T1000 (cell line): Measurements from ENCODE around the gene TMEM229A.
"Not testable (repeated sequence)": the region's sequence is repeated elsewhere in the genome, so short reads cannot be mapped to it uniquely, and the experiment has no call there.

Source experiments
- DNase-seq: peaks from one replicate; lab custom pipeline; 2025; ENCODE audit warnings: mixed read lengths; lab: John Stamatoyannopoulos, UW

The TMEM229A gene

DNA sequence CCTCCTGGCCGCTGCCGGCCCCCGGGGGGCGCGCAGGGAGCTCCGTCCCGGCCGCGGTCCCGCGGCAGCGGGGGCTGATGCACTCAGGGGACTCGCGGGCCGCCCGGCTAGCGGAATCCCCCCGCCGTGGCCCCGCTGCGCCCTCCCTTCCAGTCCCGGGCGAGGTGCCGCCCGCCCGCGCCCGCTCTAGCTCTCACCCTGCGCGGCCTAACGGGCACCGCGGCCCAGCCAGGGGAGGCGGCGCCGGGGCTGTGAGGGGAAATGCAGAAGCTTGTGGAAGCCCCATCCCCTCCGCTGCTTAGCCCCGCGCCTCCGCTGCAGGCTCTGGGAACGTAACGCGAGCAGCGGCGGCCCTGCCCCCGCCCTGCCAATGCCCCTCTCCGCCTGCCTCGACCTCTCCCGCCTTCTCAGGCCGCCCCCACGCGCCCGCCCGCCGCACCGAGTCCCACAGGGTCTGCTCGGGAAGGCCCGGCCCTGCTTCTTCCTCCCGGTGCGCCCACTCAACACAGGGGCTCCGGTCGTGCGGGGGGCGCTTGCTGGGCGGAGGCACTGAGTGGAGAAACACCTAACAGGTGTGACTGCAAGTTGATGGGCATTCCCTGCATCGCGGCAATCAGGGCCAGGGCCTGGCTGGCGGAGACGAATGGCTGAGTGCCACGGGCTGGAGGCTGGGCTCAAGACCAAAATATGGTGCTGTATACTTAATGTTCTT lies 384 bp upstream of the TMEM229A start:
- DNase-seq = no peak

DNA sequence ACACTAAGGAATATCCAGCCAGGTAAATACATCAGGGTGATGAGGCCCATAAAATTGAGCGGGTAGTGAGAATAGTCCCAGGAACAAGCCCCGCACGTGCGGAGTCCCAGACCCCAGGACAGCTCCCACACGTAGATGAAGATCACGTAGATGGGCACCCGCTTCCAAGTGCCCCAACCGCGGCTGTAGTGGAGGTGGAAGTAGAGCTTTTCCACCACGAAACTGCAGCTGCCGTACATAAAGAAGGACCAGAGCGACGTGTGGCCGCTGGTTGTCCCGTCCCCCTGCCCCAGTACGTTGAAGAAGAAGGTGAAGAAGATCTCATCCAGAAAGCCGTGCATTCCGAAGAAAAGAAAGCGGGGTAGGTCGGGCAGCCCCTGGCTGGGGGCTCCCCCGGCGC lies 948 bp downstream of the TMEM229A start:
- DNase-seq = no peak

DNA sequence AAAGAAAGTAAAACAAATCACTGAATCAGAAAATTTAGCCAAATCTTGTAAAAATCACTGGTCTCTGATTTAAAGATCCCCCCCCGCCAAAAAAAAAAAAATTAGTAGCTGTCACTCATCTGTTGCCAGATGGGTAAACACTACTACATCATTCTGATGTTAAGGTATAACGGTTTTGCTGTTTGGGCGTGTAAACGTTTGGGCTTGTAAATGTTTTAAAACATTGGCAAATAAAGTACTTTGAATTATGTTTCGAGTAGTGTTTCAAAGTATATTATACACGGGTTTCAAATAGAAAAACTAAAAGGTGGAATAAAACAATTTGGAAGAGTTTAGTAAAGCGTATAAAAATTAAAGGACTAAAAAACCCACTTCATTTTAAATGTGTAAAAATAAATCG lies 1.5 kb downstream of the TMEM229A start:
- no peak for DNase-seq

DNA sequence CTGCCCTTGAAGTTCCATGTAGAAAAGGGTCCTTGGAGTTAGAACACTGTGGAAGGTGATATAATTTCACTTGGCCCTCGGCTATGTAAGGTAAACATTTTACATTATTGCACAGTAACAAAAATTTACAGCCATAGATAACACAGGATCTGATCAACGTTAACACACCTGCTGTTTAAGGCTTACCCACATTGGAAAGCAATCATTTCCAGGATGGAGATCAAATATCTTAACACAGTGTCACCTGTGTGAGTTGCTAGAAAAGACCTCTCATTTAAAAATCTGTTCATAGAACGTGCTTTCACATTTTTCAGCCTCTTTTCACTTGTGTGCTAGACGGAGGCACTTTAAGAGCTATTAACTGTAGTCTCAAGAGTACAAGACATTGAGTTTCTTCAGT lies 1.9 kb downstream of the TMEM229A start:
- DNase-seq = no peak

DNA sequence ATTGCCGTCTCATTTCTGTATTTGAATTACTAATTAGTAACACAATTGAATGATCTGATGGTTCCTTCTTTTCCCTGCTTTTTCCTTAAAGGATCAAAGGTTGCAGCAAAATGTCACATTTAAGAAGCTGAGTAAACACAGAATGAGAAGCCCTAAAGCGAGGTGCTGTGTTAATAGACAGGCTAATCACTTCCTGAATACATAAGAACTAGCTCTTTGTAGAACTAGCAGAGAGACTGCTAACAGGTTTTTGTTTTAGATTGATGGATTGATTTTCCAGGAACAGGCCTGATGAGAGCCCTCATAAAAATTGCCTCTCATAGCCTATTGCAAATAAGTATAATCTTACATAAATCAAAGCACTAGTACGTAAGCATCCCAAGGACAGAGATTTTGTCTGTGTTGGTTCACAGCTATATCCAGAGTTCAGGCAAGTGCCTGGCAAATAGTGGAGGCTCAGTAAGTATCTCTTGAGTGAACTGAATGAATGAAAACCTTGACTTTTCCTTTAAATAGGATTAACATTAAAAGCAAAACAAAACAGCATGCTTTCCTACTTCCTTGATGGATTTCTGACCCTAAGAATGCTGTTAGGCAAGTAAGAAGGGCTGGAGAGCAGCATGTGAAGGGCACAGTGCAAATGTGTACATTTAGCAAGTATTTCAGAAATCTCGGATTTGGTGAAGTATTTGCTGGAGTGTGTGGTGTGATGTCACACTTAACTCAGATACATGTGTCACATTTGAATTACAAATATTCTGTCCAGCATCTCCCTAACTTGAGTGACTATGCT lies 3.3 kb downstream of the TMEM229A start:
- no peak for DNase-seq

DNA sequence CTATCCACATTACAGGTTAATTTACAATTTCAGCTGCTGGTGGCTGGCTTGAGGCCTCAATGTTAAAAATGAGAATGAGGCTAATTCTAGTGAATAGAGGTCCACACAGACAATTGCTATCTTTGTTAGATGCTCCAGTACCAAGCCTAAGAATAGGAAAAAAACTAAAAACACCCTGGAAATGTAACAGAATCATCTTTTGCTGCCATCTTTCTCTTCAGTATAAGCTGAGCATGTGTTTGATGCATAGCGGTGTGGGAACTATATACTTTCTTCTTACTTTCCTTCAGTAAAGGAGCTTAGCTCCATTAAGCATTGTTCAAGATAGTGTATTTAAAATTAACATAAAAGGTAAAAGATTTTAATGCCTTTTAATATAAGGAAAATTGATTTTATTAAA lies 5.6 kb downstream of the TMEM229A start:
- DNase-seq = no peak

DNA sequence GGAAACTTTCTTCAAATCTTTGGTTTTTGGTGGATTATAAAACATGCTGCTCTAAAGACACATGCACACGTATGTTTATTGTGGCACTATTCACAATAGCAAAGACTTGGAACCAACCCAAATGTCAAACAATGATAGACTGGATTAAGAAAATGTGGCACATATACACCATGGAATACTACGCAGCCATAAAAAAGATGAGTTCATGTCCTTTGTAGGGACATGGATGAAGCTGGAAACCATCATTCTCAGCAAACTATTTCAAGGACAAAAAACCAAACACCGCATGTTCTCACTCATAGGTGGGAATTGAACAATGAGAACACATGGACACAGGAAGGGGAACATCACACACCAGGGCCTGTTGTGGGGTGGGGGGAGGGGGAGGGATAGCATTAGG lies 8.5 kb downstream of the TMEM229A start:
- not testable (repeated sequence) for DNase-seq

DNA sequence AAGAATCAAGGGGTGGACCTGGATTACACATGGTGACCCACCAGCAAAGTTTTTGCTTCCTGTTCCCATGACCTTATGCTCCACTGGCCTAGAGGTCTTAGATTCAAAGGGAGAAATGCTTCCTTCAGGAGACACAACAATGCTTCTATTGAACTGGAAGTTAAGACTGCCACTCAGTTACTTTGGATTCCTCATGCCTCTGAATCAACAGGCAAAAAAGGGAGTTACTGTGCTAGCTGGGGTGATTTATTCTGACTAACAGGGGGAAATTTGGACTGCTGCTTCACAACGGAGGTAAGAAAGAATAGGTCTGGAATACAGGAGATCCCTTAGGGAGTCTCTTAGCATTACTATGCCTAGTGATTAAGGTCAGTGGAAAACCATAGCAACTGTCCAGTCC lies 10.3 kb downstream of the TMEM229A start:
- DNase-seq = no peak

DNA sequence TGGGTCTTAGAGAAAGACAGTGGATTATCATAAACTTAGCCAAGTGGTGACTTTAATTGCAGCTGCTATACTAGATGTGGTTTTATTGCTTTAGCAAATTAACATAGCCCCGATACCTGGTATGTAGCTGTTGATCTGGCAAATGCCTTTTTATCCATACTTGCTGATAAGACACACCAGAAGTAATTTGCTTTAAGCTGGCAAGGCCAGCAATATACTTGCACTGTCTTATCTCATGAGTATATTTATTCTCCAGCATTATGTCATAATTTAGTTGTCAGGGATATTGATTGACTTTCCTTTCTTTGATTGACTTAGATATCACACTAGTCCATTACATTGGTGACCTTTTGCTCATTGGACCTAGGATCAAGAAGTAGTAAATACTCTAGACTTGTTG lies 12.8 kb downstream of the TMEM229A start:
- no peak for DNase-seq

DNA sequence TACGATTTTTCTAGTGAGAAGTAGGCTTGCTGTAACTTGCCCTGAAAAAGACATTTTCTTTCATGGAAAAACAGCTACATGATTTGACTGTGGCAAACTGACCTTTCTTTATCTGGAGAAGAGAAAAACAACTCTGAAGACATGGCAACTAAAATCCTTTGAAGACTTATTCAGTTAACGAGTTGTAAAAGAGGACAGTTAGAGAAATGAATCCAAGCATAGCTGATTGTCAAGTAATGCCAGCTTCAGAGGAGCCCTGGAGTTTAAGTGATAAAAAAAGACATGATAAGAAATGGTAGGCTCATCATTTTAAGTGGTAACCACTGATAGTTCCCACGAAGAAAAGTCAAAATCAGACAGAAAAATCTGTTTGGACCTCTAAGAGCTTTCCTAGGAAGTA lies 19.6 kb downstream of the TMEM229A start:
- no peak for DNase-seq

DNA sequence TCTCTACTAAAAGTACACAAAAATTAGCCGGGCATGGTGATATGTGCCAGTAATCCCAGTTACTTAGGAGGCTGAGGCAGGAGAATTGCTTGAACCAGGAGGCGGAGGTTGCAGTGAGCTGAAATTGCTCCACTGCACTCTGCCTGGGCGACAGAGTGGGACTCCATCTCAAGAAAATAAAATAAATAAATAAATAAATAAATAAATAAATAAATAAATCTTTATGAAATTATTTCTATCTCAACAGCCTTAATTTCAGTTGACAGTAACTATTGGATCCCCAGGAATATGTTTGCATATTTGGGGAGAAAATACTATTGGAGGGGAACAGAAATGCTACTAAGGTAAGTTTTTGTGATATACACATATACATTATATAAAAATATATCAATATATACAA lies 20.0 kb downstream of the TMEM229A start:
- no peak for DNase-seq

DNA sequence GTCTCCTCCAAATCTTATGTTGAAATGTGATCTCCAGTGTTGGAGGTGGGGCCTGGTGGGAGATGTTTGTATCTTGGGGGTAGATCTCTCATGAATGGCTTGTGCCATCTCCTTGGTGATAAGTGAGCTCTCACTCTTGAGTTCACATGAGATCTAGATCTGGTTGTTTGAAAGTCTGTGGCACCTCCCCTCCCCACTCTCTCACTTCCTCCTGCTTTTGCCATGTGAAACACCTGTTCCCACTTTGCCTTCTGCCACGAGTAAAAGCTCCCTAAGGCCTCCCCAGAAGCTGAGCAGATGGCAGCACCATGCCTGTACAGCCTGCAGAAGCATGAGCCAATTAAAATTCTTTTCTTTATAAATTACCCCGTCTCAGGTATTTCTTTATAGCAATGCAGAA lies 23.5 kb downstream of the TMEM229A start:
- DNase-seq = no peak

DNA sequence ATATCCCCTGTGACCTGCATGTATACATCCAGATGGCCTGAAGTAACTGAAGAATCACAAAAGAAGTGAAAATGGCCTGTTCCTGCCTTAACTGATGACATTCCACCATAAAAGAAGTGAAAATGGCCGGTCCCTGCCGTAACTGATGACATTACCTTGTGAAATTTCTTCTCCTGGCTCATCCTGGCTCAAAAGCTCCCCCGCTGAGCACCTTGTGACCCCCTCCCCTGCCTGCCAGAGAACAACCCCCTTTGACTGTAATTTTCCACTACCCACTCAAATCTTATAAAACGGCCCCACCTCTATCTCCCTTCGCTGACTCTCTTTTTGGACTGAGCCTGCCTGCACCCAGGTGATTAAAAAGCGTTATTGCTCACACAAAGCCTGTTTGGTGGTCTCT lies 24.6 kb downstream of the TMEM229A start:
- not testable (repeated sequence) for DNase-seq

DNA sequence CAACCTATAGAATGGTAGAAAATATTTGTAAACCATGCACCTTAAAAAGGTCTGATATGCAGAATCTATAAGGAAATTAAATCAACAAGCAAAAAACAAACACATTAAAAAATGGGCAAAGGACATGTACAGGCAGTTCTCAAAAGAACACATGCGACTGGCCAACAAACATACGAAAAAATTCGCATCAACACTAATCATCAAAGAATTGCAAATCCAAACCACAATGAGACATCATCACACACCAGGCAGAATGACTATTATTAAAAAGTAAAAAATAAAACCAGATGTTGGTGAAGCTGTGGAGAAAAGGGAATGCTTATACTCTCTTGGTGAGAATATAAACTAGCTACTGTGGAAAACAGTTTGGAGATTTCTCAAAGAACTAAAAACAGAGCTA lies 33.2 kb downstream of the TMEM229A start:
- no peak for DNase-seq

DNA sequence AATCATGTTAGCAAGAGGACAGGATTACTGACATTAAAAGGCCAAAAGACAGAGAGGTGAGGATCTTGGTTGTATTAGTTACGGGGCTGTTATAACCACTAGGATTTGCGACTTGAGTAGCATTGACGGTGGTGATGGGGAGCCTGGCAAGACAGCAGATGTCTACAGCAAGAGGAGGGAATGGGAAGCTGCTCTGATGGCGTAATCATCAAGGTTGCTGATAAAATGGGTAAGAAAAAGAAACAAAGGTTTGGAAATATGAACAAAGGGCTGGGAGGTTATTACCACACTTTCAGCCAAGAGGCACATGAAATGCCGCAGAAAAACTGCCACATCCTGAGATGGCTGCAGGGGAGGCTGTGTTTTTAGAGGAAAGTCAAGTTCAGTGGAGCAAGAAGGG lies 33.9 kb downstream of the TMEM229A start:
- DNase-seq = no peak

DNA sequence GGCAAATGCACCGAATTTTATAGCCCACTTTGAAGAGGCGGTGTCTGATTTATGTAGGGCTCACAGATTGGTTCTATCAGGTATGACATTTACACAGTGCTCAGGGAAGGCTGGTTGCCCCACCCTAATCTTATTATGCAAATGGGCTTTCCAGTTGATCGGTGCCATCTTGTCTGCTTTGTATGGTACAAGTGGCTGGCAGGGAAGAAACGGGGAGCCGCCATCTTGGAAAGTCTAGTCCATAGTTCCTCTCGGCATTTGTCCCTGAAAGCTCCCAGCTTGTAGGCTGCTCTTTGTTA lies 36.6 kb downstream of the TMEM229A start:
- no peak for DNase-seq

DNA sequence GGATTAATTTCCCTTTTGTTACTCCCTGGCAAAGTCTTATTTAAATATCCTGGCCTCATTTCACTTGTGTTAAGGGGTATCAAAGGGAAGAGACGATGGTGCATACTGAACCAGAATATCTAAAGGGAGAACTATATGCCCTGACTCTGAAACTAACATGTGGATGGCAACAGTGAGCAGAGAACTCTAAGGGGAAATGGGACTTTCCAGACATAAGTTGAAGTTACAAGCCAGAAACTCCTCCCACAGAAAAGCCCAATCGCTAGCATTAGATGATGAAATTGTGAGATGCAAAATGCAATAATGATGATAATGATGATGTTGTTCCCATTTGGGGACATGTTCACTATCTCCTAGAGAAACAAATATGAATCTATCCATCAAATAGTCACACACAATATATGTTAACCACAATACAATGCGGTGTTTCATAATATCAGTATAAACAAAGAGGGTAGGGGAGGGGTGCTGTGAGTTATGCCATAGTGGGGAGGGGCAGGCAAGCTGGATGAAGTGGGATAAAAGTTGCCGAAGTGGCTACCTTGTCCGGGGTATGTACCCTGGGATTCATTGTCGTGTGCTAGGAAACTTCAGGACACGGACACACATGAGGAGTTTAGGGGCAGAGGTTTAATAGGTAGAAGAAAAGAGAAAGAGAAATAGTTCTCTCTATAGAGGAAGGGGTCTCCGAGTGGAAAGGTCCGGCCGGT lies 37.1 kb downstream of the TMEM229A start:
- DNase-seq = no peak

DNA sequence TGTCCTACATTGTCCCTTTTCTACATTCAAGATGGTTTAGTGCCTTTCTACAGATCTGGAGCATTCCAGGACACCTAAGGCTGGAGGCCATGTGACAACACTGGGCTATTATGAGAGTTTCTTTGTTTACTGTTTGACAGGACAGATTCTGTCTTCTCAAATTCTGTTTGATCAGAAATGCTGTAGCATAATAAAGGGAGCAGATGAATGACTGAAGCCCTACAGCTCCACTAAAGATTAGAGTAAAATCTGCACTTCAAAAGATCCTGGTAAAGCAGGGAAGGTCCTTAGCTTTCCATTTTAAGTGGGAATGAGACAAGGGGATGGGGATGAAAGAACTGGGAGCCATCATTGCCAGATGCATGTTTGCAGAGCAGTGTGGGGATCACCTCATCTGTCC lies 38.4 kb downstream of the TMEM229A start:
- DNase-seq = no peak

DNA sequence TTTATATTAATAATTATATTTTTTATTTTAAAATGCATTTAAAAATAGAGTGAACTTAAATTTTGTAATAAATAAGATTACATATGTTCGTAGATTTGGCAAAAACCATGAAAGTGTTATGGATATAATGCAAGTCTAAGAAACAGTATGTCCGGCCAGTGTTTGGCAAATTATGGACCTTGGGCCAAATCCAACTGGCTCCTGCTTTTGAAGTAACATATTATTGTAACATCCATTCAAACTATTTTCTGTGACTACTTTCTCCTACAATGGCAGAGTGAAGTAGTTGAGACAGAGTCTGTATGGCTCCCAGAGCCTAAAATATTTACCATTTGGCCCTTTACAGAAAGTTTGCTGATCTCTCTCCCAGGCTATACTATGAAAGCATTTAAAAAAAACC lies 38.9 kb downstream of the TMEM229A start:
- DNase-seq = no peak

DNA sequence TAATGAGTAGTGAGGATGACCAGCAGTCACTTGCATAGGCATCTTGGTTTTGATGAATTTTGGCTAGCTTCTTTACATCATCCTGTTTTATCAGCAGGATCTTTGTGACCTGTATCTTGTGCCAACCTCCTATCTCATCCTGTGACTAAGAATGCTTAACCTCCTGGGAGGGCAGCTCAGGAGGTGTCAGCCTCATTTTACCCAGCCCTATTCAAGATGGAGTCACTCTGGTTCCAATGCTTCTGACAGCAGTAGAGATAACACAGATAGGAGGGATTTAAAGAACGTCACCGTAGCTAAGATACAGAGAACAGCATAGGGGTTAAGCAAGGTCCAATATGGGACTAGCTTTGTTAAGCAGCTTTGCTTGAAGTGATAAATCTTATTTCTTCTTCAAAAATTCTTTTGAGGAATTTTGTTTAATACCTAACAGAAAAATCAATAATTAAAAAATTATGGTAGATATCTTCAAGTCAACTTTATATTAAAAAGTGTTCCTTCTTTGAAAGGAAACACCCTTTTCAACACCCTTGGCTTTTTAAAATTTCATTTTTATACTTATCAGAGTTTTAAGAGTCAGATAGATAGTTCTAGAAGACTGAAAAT lies 39.9 kb downstream of the TMEM229A start:
- no peak for DNase-seq

DNA sequence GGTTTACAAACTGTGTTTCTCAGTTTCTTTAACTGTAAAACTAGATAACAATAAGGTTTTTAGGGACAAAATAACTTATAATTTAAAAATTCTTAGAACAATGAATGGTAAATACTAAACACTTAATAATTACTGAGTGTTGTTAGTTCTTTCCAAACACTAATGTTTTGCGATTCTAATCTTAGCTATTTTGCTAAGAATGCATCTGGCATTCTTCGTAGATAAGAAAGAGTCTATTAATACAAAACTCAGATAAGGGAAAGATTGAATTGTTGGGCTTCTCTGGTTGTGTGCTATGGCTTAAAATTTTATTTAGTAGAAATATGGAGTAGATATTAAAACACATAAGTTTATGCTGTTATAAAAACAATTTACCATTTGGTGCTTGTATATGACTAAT lies 45.4 kb downstream of the TMEM229A start:
- DNase-seq = no peak
